Measurements from ENCODE around the gene ATPAF1.

ATPAF1 gene

GRCh38 chr1:46646844-46647243 is 21.3 kb downstream of the ATPAF1 start:
- no peak for DNase-seq

- no peak for DNase-seq
Observed at GRCh38 chr1:46646331-46646730, 21.8 kb downstream of the ATPAF1 start.

GRCh38 chr1:46645815-46646214 is 22.3 kb downstream of the ATPAF1 start:
- DNase-seq, result no peak

GRCh38 chr1:46643368-46643775 is 24.8 kb downstream of the ATPAF1 start:
- no peak for DNase-seq

GRCh38 chr1:46642115-46642680 is 26.0 kb downstream of the ATPAF1 start:
- DNase-seq, result no peak

- no peak for DNase-seq
Observed at GRCh38 chr1:46639547-46639946, 28.6 kb downstream of the ATPAF1 start.

GRCh38 chr1:46638921-46639320 is 29.2 kb downstream of the ATPAF1 start:
- DNase-seq, result no peak

- DNase-seq, result no peak
Observed at GRCh38 chr1:46637444-46638083, 30.6 kb downstream of the ATPAF1 start.

GRCh38 chr1:46635205-46635604 is 33.0 kb downstream of the ATPAF1 start:
- no peak for DNase-seq

- DNase-seq, result no peak
Observed at GRCh38 chr1:46630719-46631118, 37.4 kb downstream of the ATPAF1 start.

- no peak for DNase-seq
Observed at GRCh38 chr1:46623743-46624644, 44.2 kb downstream of the ATPAF1 start.

GRCh38 chr1:46622344-46622743 is 45.8 kb downstream of the ATPAF1 start:
- no peak for DNase-seq

GRCh38 chr1:46621930-46622329 is 46.2 kb downstream of the ATPAF1 start:
- DNase-seq, result no peak

- no peak for DNase-seq
Observed at GRCh38 chr1:46619656-46620258, 48.4 kb downstream of the ATPAF1 start.

GRCh38 chr1:46618754-46619415 is 49.3 kb downstream of the ATPAF1 start:
- DNase-seq, result no peak

- DNase-seq, result no peak
Observed at GRCh38 chr1:46617833-46618232, 50.3 kb downstream of the ATPAF1 start.

GRCh38 chr1:46617108-46617800 is 50.9 kb downstream of the ATPAF1 start:
- no peak for DNase-seq

GRCh38 chr1:46616277-46617107 is 51.7 kb downstream of the ATPAF1 start, which contains the start of gene MOB3C:
Gene MOB3C, minus strand, starts transcription at chr1:46616811. Its CDS starts 3,490 bp downstream, at chr1:46613321.
- DNase-seq, result peak; percentile 43

- no peak for DNase-seq
Observed at GRCh38 chr1:46615735-46616134, 52.4 kb downstream of the ATPAF1 start.

GRCh38 chr1:46615088-46615487 is 53.1 kb downstream of the ATPAF1 start:
- DNase-seq, result no peak

- no peak for DNase-seq
Observed at GRCh38 chr1:46614604-46614984, 53.6 kb downstream of the ATPAF1 start.
